HUDEP-2 (cell line): ENCODE results near the gene ZSCAN31.
A peak's percentile ranks its signal among the peaks of the same experiment; 100 is the strongest.
"Not testable (repeated sequence)": the region's sequence is repeated elsewhere in the genome, so short reads cannot be mapped to it uniquely, and the experiment has no call there.

ENCODE experiments used
- DNase-seq, 76 experiments: peaks; one replicate each; lab custom pipeline; 2025; ENCODE audit not compliant: unreplicated experiment in 76 of 76; lab: John Stamatoyannopoulos, UW

ZSCAN31 gene

GRCh38 chr6:28326371-28326948 lies 9.5 kb downstream of the ZSCAN31 start:
- DNase-seq = no peak

DNA sequence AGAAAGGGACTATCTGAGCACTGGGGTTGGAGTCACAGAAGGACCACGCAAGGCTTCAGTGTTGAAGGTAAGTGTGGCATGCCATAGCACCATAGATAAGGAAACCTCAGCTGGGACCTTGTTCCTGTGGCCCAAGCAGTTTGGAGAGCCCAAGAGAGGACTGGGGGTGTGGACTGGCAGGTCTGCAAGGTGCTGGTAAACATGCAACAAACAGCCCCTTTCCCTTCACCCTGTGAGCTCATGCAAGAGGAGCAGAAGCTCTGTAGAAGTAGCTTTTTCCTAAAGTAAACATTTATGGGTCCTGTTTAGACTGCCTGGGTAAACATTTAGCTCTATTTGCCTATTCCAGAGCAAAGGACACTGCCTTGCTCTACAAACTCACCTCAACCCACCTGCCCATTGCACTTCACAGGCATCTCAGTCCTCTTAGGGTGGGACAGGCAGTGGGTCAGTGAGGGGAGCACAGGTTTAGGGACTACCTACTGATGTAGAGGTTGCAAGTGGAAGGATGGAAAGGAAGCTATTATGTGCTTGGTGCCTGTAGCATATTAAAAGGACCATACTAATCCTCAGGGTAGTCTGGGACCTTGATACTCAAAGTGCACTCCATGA lies 12.0 kb downstream of the ZSCAN31 start:
- DNase-seq = no peak

DNA sequence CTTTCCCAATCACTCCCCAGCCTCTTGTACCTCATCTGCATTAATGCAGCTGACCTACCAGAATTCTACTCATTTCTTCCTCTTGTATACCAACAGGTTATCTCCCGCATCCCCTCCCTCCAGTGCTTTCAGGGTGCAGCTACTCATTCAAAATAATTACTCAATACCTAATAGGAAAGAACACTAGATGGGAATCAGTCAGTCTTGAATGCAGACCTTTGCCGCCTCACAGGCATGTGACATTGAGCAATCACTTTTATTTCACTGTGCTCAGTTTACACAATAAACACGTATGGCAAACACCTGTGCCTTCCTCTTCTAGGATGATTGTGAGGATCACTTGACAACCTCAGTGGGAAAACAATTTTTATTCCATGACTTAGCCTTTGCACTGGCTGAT lies 13.3 kb downstream of the ZSCAN31 start:
- no peak for DNase-seq

- DNase-seq = not testable (repeated sequence)
Observed at GRCh38 chr6:28317866-28318265, 18.1 kb downstream of the ZSCAN31 start.

DNA sequence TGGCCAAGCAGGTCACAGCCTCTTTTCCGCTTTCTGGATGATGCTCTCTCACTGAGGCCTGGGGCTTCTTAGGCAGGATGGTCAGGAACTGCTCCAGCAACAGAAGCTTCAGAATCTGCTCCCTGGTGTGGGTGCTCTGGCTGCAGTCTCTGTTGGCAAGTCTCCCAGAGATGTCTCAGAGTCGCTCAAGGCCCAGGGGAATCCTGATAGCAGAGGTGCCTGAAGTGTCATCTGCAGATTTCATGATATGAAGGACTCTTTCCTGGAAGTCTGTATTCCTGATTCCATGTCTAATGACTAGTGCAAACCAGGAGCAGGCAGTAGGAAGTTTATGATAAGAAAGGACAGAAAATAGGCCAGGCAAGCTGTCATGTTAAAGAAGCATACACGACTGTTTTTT lies 20.3 kb downstream of the ZSCAN31 start:
- peak in 73 of 76 experiments; percentile 27 to 90 (median 70) for DNase-seq

DNA sequence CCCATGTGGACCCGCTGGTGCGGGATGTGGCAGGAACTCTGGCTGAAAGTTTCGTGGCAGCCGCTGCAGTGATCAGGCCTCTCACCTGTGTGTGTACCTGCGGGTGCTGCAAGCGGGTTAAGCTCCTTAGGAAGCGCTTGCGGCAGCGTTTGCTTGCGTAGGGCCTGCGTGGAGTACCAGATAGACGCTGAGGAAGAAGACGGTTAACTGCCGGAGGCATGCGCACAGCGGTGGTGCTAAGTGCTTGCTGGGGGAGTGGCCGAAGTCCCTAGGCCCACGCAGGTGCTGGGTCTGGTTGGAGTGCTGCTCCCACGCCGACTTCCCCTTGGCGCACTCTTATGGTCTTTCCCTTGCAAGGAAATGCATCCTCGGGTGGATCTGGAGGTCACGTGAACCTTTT lies 23.0 kb downstream of the ZSCAN31 start:
- no peak for DNase-seq

GRCh38 chr6:28311139-28311823 lies 24.7 kb downstream of the ZSCAN31 start:
- DNase-seq = peak in 1 of 76 experiments; percentile 8

GRCh38 chr6:28306363-28306762 lies 29.6 kb downstream of the ZSCAN31 start:
- DNase-seq = not testable (repeated sequence)

DNA sequence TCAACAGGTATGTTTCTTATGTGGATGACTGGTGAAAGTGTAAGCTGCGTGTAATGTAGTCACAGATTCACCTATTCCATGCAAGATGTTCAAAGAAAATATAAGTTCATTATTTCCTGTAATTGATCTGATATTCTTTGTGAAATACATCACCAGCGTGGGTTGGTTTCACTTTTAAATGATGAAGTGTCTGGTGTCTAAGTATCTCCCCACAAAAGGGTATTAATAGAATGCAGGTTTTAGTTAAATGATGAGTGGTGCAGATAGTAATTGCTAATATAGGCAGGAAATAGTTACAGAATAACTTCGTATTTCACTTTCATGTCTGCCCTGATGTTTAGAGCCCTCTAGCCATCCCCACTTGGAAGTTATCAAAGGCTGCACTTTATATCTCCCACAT lies 32.4 kb downstream of the ZSCAN31 start:
- no peak for DNase-seq

- DNase-seq = no peak
Observed at GRCh38 chr6:28296520-28297060, 39.4 kb downstream of the ZSCAN31 start.

DNA sequence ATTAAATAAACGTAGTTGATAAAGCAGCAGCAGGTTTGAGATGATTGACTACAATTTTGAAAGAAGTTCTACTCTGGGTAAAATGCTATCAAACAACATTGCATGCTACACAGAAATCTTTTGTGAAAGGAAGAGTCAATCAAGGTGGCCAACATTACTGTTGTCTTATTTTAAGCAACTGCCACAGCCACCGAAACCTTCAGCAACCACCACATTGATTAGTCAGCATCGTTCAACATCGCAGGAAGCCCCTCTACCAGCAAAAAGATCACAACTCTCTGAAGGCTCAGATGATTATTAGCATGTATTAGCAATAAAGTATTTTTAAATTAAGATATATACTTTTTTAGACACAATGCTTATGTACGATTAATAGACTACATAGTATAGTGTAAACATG lies 40.6 kb downstream of the ZSCAN31 start:
- no peak for DNase-seq

GRCh38 chr6:28291573-28291972 lies 44.4 kb downstream of the ZSCAN31 start:
- no peak for DNase-seq

DNA sequence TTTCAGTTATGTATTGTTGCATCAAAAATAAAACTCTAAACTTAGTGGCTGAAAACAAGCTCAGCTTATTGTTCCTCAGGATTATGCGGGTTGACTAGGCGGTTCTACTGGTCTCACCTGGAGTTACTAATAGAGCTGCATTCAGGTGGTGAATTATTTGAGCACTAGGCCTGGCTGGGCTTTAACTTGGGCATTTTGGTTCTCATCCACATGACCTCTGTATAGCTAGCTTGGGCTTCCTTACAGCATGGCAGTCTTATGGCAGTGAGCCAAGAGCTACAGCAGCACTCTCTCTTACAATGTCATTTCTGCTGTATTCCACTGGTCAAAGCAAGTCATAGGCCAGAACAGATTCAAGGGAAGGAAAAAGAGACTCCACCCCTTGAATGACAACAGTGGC lies 53.0 kb downstream of the ZSCAN31 start:
- DNase-seq = peak in 22 of 76 experiments; percentile 5 to 44 (median 17)

DNA sequence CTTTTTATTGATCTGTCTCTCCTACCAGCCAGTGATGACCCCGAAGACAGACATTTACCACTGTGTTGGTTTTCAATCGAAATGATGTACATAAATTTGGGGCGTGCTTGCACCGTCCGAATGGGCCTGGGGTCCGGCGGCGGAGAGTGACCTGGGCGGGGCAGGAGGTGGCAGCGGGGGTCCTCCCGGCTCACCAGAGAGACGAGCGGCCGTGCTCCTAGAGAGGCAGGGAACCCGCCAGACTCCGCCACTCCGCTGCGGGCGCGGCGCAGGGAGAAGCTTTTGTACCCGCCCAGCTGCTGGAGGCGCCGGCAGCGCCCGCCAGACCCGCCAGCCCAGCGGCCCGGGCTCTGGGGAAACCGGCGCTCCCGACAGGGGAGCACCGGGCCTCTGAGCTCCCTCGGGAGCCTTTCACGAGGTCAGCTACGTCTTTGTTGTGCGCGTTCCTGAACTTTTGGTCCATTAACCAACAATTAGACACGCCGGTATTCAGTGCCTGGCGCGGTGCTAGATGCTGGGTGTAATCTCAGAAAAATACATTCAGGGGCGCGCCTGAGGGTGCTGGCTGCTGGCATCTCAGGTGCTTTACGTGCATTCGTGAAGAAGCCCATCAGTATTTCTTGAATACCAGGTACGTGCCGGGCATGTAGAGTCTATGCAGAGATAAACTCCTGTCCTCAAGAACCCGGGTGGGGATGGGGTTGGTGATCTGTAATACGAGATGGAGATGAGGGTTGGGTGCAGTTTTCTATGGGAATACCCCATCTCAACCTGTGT lies 54.5 kb downstream of the ZSCAN31 start, which contains the start of gene PGBD1:
TSS of gene PGBD1 (plus strand) at position 285 of the 777 bp plus-strand sequence. CDS start 2,242 bp downstream, outside the sequence.
- peak in 71 of 76 experiments; percentile 26 to 86 (median 74) for DNase-seq

GRCh38 chr6:28280595-28281287 lies 55.2 kb downstream of the ZSCAN31 start:
- no peak for DNase-seq

- DNase-seq = no peak
Observed at GRCh38 chr6:28277746-28278145, 58.2 kb downstream of the ZSCAN31 start.

- no peak for DNase-seq
Observed at GRCh38 chr6:28274888-28275287, 61.1 kb downstream of the ZSCAN31 start.
